Limb (tissue), 2 donors: ENCODE data around the gene INTS6.

Source experiments
- DNase-seq, 2 donors: peaks; one replicate each; pipeline ENCODE4 v3.0.0-alpha.2; 2016; ENCODE audit errors: extremely low spot score in 2 of 2

Gene INTS6

GRCh38 chr13:51456510-51456909 is 3.7 kb upstream of the INTS6 start:
- DNase-seq: no peak

- peak in 1 of 2 donors; percentile 31 for DNase-seq
Measured at GRCh38 chr13:51455532-51455931, 2.7 kb upstream of the INTS6 start.

GRCh38 chr13:51453959-51454703 is 1.3 kb upstream of the INTS6 start:
- peak in 1 of 2 donors; percentile 58 for DNase-seq

- no peak for DNase-seq
Measured at GRCh38 chr13:51453207-51453958, 547 bp upstream of the INTS6 start.

GRCh38 chr13:51451467-51452360 is 1.1 kb downstream of the INTS6 start:
- DNase-seq: peak; percentile 77 to 87

GRCh38 chr13:51451134-51451466 is 1.7 kb downstream of the INTS6 start:
- no peak for DNase-seq

GRCh38 chr13:51449018-51449417 is 3.8 kb downstream of the INTS6 start:
- DNase-seq: no peak

GRCh38 chr13:51444922-51445321 is 7.9 kb downstream of the INTS6 start:
- DNase-seq: peak in 1 of 2 donors; percentile 57

- DNase-seq: no peak
Measured at GRCh38 chr13:51440381-51440780, 12.5 kb downstream of the INTS6 start.

GRCh38 chr13:51437550-51438127 is 15.2 kb downstream of the INTS6 start:
- DNase-seq: no peak

GRCh38 chr13:51435002-51435578 is 17.7 kb downstream of the INTS6 start:
- DNase-seq: peak in 1 of 2 donors; percentile 50

GRCh38 chr13:51432576-51432975 is 20.3 kb downstream of the INTS6 start:
- no peak for DNase-seq

GRCh38 chr13:51426982-51427381 is 25.9 kb downstream of the INTS6 start:
- no peak for DNase-seq

- DNase-seq: no peak
Measured at GRCh38 chr13:51425410-51426042, 27.3 kb downstream of the INTS6 start.

- DNase-seq: no peak
Measured at GRCh38 chr13:51423766-51424165, 29.1 kb downstream of the INTS6 start.

GRCh38 chr13:51422484-51422883 is 30.4 kb downstream of the INTS6 start:
- no peak for DNase-seq

GRCh38 chr13:51420681-51421490 is 31.9 kb downstream of the INTS6 start:
- DNase-seq: no peak

GRCh38 chr13:51419001-51419636 is 33.7 kb downstream of the INTS6 start:
- no peak for DNase-seq

GRCh38 chr13:51417716-51418115 is 35.1 kb downstream of the INTS6 start:
- no peak for DNase-seq
